NCI-H2196 (cell line): ENCODE measurements around the gene NNAT.
A peak's percentile ranks its signal among the peaks of the same experiment; 100 is the strongest.

ENCODE experiments used
- DNase-seq: peaks from one replicate; lab custom pipeline; 2025; ENCODE audit not compliant: unreplicated experiment; lab: John Stamatoyannopoulos, UW

Gene NNAT

DNA sequence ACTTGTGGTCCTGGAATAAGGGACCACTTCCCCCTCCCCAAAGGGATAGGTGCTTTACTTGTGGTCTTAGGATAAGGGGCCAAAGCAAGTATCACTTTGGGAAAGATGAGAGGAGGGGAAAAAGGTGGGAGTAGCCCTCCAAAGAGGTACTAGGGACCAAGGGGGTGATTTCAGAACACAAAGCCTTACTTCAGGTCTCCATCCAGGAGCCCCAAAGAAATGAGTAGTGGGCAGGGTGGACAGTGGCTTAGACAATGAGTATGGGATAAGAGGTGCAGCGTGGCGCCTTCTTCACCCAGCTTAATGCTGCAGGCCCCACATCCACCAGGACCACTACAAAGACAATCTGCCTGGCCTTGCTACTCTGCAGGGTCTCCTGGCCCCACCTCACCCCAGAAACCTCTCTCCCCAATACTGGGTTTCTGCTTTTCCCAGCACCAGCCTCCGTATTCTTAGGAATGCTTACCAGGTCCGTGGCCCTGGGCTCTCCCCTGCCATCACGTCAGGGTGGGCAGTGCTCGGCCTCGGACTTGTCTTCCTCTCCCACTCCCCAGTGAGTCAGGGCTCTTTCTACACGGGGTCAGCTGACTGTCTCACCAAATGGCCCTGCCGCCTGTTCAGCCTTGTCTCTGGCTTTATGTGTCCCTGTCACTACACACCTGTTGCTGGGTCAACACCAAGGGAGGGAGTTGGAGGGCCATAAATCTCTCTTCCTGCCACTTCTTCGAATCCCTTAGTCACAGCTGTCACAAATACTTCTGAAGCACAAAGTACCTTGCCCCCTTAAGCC is 3.1 kb downstream of the NNAT start:
- DNase-seq = no peak

DNA sequence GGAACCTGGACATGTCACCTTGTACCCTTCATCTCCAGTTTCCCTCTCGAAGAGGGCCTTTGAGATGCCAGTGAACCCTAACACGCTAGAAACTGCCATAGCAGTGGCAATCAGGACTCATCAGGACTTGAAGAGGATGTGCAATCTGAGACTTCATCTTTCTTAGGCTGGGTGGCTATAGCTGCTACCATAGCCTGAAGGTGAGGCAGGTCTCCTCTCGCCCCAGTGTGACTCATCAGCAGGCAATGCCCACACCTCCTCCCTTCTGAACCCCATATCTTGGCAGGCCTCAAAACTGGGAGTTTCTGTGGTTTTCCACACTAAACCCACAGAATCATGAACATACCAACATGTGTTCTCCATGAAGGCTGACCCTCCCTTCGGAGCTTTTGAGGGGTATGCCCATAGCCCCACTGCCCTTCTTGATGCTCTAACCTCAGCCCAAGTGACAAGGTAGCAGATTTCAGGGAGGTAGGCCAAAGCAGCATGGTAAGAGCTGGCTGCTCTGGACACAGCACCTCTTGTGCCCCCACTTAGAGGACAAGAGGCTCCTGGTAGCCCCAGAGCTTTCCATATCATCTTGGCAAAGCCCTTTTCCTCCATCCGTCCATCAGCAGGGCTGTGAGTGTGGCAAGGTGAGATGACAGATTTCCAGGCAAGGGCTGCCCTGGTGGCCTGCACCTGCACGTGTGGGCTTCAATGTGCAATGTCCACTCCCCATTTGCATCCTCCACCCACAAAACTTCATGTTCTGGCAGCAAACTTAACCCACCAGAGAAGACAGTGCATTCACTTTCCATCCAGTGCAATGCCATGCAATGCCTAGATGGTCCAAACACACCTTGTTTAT is 4.0 kb downstream of the NNAT start:
- DNase-seq = no peak

DNA sequence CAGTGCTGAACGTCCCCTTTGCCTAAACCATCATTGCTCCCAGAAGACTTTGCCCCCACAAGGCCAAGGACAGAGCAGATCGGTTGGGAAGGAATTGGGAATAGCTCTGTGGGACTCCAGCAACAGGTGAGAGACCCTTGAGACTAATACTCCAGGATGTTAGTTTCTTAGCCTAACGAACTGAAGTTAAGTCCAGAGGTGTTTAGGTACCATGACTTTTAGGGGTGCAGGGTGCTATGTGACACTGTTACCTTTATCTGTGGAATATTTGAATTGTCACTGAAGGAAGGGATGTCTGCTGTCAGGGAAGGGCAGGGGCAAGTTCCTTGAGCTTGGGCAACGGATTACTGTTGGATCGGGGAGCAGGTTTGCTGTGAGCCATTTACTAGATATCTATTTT is 4.8 kb downstream of the NNAT start:
- DNase-seq = no peak

DNA sequence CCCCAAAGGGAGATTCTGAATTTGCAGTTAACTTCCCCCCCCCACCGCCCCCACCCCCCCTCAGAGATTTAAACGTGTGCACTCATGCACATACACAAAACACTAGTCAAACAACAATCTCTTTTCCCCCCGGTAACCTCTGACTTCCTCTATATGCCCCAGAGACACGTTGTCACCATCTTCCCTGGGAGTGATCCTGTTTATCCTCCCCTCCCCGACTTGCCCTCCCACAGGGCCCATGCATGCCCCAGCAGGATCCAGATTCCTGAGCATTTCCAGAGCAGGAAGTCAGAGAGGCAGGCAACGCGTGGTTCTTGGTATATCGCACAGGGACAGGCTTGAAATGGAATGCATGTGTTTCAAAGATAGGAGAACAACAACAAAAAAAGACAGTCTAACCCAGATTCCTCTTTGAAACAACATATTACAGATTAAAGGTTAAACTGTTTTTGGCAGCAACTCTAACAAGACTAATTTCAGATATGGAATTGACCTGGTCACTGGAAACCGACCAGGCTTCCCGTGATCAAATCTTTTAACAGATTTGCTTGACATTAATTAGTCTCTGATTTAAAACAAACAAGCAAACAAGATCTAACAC is 5.3 kb downstream of the NNAT start:
- DNase-seq = no peak

DNA sequence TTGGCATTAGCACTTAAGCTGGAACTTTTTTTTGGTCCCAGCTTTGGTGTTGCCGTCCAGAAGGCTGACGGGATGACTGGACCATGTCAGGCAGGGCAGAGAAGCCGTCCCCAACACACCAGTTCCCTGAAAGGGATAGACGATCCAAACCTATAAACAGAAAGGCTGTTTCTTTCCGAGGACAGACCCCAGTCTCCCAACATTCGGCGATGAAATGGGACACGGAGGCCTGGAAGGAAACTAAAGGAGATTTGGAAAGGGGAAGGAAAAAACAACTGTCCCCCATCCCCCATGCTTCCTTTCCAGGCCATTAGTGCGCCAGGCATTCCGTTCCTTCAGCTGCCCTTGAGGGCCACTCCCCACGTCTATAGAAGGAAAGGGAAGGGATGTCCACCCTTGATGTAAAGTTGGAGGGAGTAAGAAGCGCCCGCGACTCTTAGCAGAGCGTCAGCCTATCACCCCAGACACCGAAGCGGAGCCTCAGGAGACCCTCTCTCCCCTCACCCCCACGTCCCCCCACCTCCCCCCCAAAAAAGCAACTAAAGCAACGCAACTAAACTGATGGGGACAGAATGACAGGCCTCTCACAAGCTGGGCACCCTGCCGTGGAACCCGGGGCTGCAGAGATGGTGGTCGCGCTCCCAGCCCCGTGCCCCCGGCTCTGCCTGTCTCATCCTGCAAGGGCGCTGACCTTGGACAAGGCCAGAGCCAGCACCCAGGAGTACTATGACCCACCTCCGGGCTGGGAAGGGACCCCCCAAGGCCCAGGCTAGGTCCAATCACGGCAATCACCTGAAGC is 6.0 kb downstream of the NNAT start:
- no peak for DNase-seq

DNA sequence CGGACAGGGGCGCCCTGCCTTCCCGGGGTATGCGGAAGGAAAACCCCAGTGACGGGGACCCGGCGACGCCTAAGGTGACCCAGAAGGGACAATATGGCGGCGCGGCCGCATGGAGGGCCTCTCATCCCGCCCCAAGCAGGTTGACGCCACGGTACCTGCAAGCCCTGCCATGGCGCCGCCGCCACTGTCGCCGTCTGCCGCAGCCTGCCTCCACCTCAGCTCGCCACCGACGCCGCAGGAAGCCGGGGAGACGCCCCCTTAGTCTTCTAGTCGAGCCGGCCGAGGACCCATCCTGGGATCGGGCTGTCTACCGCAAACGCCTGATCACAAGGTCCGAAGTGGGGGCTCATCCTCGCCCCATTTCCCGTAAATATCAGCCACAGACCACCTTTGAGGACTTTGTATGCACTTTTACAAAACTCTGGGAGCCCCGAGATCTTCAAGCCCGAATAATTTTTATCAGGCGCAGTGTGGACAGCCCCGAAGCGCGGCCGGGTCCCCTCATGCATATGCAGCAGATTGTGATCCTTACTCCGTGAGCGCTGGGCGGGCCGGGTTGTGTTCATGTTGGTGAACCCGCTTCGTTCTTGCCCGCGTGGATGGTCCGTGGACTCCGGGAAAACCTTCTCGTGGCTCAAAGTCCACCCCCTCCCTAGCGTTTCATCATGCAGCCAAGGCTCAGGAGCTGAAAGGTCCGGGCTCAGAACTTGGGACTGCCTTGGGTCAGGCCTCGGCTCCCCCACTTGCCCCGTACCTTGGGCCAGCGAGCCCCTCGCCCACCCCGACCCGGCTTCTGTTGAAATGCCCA is 6.8 kb downstream of the NNAT start, which contains the start of gene BLCAP:
Gene BLCAP, minus strand, starts transcription at position 239 of the 808 bp plus-strand sequence. CDS start 8,702 bp downstream, outside the sequence.
- peak; percentile 90 for DNase-seq

DNA sequence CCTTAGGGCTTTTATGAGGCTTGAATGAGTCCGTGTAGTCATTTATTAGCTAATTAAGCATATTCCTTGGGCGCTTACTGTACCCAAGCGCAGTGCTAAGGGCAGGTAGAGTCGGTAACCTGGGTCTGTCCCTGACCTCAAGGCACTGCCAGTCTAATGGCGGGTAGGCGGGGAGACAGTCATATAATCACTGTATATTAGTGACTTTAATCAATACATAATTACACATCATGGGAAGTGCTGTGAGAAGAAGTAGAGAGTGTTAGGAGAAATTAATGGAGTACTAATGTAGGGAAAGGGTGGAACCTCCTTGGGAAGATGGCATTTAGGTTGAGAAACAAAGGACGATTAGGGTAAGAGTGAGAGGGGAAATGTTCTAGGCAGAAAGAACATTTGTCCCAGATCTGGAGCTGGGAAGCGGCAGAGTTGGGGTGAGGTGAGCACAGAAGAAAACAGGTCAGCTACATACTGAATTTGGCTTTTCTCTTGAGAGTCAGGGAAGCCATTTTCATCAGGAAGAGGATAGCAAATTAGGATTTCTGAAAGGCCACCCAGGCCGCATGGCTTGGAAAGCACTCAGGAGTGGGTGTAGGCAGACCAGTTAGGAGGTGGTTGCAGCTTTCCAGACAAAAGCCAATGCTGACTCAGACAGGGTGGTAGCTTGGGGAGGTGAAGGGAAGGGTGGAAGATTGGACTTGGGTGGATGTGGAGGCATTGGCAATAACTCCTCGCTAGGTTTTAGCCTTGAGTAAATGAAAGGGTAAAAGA is 7.6 kb downstream of the NNAT start:
- no peak for DNase-seq

DNA sequence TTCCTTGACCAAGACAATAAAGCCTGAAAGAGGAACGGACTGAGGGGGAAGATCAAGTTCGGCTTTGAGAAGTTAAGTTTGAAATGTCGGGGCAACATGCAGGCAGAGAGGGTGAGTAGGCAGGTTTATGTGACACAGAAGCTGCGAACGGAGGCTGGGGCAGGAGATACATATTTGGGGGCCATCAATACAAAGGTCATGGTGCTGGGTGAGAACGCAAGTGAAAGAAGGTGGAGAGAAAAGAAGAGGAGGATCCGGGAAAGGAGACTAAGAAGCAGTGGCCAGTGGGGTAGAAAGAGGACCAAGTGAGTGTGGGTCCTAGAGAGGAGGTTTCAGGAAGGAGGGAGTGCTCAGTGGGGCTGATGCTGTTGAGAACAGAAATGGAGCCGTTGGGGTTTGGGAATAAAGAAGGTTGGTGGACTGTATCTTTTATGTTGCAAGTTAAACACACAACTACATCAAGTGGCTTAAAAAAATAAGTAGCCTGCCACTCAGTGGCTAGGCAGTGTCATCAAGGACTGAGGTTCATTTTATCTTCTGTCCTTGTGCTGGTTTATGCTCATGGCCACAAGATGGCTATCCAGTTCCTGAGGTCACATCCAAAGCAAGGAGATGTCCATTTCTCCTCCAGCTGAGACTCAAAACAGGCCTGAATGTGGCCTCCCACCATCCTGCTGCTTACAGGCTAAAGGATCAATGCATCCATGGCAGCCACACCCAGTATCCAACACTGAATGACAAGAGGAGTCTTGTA is 8.3 kb downstream of the NNAT start:
- DNase-seq = no peak

DNA sequence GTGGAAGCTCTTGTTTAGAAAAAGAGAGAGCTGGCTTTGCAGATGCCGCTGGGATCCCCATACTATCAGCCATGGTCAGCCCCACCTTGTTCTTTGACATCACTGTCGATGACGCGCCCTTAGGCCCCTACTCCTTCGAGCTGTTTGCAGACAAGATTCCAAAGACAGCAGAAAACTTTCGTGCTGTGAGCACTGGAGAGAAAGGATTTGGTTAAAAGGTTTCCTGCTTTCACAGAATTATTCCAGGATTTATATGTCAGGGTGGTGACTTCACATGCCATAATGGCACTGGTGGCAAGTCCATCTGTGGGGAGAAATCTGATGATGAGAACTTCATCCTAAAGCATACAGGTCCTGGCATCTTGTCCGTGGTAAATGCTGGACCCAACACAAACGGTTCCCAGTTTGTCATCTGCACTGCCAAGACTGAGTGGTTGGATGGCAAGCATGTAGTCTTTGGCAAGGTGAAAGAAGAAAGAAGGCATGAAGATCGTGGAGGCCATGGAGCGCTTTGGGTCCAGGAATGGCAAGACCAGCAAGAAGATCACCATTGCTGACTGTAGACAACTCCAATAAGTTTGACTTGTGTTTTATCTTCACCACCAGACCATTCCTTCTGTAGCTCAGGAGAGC is 9.0 kb downstream of the NNAT start:
- DNase-seq = no peak

DNA sequence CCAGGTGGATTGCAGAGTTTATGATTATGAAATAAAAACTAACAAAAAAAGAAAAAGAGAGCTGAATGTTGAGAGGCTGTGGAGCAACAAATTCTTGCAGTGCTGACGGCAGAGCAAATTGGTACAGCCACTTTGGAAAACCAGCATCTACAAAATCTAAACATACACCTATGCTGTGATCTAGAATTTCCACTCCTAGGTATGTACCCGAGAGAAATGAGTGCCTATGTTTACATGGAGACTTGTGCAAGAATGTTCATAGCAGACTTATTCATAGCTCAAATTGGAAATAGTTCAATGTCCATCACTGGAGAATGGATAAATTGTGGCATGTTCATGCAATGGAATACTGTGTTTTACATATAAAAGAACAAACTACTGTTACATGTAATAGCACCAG is 9.6 kb downstream of the NNAT start:
- no peak for DNase-seq

DNA sequence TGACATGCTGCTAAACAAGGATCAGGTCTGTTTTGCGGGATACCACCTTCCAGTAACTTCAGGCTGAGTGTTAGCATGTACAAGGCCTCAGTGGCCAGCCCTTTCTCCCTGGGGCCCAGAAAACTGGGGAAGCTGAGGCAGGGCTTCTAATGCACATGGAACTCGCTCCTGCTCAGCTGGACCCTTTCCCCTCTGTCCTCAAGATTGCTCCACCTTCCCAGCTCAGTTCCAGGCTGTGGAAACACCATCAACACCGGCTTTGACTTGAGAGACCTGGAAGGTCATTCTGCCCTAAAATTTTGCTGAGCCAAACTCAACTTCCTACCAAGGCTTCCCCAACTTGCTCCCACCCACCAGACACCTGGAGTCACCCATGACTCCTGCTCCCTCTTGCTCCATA is 10.8 kb downstream of the NNAT start:
- no peak for DNase-seq

DNA sequence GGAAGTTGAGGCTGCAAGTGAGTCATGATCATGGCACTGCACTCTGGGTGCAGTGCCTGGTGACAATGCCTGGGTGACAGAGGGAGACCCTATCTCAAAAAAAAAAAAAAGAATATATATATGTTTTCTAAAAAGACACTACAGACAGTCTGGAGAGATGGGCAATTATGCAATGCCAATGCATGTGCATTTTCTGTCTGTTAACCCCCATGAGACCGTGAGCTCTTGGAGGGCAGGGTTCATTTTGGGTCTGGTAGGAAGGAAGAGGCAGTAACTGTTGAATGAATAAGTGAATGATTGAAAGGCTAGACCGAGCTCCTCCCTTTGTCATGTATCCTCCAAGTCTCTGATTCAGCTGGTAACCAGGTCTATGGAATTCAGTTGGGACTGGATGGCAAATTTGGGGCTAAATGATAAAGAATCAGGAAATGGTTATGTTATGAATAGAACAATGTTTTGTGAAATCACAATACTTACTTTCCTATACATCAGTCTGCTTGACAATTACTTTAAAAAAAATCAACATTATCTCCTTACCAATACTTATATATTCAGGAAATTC is 12.2 kb downstream of the NNAT start:
- no peak for DNase-seq

DNA sequence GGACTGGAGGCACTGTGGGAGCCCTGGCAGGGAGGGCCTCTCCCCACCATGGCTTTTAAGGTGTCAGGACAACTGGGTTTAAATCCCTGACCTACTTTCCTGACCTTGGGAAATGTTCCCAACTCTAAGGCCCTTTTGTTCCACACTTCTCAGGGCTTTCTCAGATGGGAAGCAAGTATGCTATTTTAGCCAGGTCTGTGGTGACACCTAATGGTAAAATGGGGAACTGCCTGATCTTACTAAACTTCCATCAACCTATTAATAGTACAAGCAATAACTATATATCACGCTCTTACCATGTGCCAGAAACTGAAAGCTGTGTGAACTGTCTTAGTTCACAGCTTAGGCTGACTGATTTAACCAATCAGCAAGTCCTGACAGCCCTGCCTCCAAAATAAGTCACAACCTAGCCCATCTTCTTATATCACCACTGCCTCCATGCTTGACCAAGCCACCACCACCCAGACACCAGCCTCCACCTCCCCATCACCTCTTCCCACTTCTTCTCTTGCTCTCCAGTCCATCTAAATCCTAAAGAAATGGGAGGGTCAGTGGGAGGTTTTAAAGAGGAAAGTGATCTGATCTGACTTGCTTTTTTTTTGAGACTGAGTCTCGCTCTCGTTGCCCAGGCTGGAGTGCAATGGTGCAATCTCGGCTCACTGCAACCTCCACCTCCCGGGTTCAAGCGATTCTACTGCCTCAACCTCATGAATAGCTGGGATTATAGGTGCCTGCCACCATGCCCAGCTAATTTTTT is 13.5 kb downstream of the NNAT start:
- peak; percentile 84 for DNase-seq

DNA sequence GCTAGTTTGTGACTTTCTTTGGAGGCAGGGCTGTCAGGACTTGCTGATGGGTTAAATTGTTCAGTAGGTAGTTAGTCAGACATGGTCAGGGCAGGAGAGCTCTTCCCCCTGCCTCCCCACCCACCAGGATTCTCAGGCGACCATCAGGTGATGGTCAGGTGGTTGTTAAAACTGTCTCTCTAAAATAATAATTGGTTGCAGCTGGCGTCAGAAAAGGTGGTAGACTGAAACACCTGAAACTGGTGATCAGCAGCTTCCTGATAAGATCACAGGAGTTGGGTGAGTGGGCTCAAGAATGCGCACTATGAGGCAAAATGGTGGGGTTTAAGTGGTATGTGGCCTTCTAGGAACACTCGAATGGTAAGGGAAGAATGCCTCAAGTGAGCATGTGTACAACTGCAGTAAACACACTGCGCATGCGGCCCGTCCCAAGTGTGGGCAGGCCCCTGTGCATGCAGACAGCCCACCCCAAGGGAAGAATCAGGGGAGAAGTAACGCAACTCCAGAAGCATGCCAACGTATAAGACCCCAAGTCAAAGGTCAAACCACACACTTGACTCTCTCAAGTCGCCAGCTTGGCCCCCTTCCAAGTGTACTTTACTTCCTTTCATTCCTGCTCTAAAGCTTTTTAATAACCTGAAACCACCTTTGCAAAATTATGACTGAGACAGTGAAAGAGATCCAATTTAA is 14.5 kb downstream of the NNAT start:
- no peak for DNase-seq

DNA sequence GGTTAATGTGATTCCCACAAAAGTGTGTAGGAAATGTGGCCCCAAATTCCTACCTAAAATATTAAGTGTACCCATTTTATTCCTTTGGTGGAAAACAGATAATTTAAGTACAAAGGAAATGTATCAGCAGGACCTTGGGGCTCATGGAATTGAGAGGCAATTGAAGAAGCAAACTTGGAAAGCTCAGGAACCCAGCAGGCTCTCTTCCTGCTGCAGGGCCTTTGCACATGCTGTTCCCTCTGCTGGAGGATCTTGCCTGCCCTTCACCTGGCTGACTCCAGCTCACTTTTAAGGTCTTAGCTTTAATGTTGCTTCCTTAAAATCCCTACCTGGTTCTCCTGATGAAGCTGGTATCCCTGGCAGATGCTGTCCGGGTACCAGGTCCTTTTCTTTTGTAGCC is 16.5 kb downstream of the NNAT start:
- no peak for DNase-seq

DNA sequence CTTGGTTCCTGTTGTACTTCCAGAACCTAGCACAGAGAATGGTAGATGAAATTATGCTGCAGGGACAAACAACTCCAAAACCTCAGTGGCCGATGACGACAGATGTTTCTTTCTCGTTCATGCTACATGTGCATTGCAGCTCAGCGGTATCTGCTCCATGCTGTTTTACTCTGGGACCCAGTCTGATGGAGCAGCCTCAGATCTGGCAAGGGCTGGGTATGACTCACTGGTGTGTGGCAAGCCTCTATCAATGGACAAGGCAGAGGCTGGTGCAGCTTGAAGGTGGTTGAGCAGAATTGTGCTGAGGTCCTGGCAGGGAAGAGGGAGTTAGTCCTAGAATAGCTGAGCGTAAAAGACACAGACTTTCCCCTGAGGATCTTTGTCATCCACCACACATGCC is 17.0 kb downstream of the NNAT start:
- DNase-seq = no peak

DNA sequence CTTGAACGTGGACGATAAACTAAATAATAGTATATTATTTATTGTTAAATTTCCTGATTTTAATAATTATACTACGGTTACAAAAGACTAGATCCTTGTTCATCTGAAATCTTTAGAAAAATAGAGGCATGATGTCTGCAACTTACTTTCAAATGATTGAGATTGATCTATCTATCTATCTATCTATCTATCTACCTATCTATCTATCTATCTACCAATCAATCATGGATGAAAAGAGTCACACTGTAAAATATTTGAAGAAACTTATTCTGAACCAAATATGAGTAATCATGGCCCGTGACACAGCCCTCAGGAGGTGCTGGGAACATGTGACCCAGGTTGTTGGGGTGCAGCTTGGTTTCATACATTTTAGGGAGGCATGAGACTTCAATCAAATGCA is 18.4 kb downstream of the NNAT start:
- DNase-seq = no peak
